ENCODE results near the gene LDHB.
"Not testable (repeated sequence)": the region's sequence is repeated elsewhere in the genome, so short reads cannot be mapped to it uniquely, and the experiment has no call there.

The LDHB gene

DNA sequence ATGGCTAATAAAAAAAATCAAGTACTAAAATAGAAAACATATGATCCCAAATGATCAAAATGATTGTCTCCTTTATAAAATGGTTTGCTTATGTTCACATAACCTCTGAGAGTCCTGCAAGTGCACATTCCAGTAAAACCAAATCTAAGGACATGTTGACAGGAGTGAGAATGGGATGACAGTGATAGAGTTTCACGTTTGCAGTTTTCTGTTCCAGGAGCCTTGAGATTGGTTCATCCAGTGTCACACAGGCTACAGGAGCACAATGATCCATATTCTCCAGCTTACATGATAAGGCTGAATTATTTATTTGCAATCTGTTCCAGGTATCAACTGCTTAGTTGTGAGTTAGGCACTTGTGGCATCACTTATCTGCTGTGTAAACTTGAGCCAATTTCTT is 51.5 kb downstream of the LDHB start:
- DNase-seq: no peak

DNA sequence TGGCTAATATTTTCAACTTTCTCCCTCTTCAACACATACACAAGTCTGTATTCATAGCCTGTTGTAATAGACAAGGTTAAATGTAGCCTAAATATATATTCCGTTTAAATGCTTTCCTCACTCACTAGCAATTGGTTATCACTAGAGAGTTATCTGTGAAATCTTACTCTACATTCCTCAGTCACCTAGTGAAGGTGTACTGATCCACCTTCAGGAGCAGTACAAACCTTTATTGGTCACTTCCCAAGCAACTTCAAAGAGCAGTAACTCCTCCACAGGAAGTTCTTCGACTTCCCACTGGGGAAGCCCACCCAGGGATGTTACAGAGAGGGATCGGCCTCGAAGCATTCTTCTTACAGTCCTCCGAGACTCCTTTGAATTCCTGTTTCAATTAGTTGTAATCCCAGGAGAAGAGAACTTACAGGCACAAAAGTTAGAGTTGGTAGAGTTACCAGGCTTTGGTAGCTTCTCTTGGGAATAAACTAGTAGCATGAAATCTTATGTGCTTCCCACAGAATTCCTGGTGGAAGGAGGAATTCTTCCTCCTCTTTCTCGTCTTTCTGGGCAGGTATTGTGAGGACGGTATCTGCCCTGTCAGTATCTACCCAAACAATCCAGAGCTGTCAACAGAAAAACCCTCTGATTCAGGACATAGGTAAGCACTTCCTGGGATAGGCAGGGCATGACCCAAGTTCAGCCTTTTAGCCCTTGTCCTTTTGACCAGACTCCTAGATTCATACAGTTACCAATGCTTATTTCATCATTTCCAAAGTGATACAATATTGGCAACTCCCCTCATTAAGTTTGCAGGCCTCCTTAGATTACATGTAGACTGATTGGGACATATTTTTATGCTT is 53.2 kb downstream of the LDHB start, which contains the start of gene GYS2:
GYS2 (minus strand) TSS at position 603 of the 857 bp plus-strand sequence; CDS start at position 348, 255 bp downstream.
- DNase-seq: no peak

DNA sequence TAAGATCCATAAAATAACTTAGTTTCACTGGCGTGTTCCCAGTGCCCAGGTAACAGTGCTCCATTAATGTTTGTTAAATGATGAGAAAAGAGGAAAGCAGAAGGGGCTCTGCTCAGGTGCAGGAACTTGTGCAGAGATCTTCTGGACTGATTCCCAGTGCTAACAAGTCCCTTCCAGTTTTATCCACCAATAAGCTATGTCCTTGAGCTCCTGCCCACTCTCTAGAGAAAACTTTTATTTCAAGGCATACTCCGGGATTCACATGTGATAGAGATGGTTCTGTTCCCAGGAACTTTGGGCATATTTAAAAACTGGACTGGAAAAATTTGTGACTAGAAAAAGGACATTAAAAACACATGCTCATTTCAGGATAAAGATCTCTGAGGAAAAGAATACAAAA is 54.9 kb downstream of the LDHB start:
- DNase-seq: no peak

DNA sequence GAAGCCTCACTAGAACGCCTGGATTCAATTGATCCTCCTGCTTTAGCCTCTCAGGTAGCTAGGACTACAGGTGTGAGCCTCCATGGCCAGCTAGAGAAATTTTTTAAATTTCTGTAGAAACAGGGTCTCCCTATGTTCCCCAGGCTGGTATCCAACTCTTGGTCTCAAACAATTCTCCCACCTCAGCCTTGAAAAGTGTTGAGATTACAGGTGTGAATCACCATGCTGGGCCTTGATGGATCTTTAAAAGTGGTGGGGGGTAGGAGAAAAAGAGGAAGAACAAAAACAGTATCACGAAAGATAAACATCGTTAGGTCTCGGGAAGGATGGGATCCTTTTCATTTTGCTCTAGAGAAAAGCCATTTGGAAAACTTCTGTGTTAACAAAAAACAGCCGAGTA is 57.4 kb downstream of the LDHB start:
- no peak for DNase-seq

DNA sequence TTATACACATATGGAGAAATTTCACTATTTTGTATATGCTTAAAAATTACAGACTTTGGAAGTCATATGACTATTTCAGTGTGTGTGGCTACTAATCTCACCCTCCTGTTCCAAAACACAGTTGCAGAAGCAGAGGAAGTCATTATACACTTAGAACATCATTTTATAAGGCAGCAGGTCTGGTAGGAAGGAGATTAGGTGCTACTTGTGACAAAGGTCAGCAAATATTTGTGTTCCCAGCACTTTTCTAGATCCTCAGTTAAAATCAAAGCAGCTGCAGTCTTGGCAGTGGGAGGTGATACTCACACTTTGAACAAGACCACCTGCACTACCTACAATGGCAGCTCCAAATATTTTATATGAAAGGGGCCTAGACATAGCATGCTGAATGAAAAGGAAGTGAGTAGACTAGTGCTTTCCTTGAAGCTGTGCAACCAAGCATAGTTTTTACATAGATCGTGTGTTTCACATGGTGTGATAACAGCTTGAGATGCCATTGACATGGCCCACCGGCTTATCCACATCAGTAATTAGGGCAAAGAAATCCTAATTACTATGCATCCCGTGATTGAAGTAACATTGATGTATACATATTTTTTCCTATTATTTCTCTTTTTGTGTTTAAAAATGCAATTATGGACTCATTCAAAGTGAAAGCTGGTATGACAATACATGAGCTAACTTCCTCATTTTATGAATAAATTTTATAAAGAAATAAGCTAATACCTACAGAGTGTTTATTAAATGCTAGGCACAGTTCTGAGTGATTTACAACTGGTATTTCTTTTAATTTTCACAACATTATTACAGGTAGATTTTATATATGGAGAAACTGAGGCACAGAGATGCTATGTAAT is 58.3 kb downstream of the LDHB start:
- no peak for DNase-seq

DNA sequence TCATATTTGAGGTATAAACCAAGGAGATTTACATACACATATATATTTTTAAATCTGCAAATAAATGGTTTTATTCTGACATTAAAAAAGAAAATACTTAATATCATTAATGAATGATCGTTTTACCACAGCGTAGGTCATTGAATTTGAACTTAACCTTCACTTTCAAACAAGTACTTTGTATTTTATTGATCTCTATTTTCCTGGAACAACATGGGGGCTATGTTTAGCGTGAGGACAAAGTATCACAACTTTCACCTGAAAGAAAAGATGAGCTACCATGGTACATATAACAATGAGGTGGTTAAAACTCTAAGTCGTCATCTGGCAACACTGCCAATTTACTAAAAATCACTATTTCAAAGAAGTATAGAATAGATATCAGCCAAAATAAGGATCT is 59.0 kb downstream of the LDHB start:
- no peak for DNase-seq

DNA sequence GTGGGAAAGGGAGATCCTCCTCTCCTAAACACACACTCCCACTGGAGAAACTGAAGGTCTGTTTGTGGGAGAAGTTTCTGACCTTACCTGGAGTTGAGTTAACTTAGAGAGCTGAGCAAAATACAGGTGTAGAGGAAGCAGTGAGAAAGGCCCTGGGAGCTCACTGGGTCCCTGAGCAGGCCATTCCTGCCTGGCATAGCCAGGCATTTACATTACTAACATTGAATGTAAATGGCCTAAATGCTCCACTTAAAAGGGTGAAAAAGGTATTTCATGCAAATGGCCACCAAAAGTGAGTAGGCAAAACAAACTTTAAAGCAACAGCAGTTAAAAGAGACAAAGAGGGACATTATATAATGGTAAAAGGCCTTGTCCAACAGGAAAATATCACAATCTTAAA is 62.3 kb downstream of the LDHB start:
- not testable (repeated sequence) for DNase-seq

DNA sequence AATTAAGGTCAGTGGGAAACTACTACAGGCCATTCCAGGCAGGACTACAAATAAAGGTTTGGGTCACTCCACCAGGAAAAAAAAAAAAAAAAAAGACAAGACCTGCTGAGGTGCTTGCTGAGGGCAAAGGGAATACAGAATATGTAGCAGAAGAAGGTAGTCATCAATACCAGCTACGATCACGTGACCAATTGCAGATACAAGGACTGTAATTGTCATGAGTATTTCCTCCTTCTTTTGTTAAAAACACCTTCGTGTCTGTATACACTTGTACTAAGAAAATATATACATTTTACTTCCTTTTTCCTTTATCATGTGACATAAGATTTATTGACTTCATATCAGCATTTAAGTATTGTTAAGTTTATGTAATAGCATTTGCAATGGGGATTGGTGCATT is 72.2 kb downstream of the LDHB start:
- no peak for DNase-seq
